Measurements from ENCODE around the gene SCYGR8.
"Not testable (repeated sequence)": the region's sequence is repeated elsewhere in the genome, so short reads cannot be mapped to it uniquely, and the experiment has no call there.

- not testable (repeated sequence) for TF ChIP-seq EZH2 (IDR thresholded peaks at IDR 0.05; ENCODE audit: borderline replicate concordance, insufficient read depth, low read depth, low read length, poor library complexity, severe bottlenecking); CTCF (IDR thresholded peaks at IDR 0.05)
These were observed 5.0 kb upstream of the SCYGR8 start for GRCh38 chr2:227740705-227741104.

All from B cell (primary cell).